CD4-positive, alpha-beta T cell (primary cell): ENCODE results near the gene LAG3. TPM values are rescaled to one million over a fixed set of nuclear protein-coding genes. Genes with fewer than 3 reads are reported as not detected.

Experiments
- ATAC-seq: fragments of 200-7000 bp; cut with Tn5 transposase; one replicate; pipeline ENCODE4 v1.10.0; 2022; ENCODE audit warnings: mild to moderate bottlenecking; ENCODE audit not compliant: poor library complexity
- CTCF ChIA-PET: fragments of 350-600 bp; sonication (Branson Sonifier 250); formaldehyde crosslinking; loops from one replicate; lab custom pipeline; 2021; ENCODE audit warnings: antibody characterized with exemption, inconsistent platforms; lab: Charles Lee
- POLR2A ChIA-PET: fragments of 350-600 bp; sonication (Branson Sonifier 250); formaldehyde crosslinking; loops from one replicate; lab custom pipeline; 2021; ENCODE audit warnings: antibody characterized with exemption, inconsistent platforms; lab: Charles Lee
- DNase-seq, 14 experiments: peaks; one replicate each; pipeline ENCODE4 v3.0.0-alpha.2; 2013 to 2020; ENCODE audit warnings: mixed read lengths in 2 of 14
- H3K27ac ChIP-seq, 2 donors: one replicate each; pipeline versions ENCODE4 v1.5.1 to v1.7.0; 2013; ENCODE audit warnings: low read length in 2 of 2, low read depth in 1 of 2, mild to moderate bottlenecking in 1 of 2
- H3K27me3 ChIP-seq, 2 experiments: 1 replicate in 1 of 2; 2 replicates in 1 of 2; pipeline versions ENCODE4 v1.6.1 to v1.7.0; 2013; ENCODE audit warnings: low read length in 2 of 2, control low read depth in 1 of 2, mild to moderate bottlenecking in 1 of 2, moderate library complexity in 1 of 2; ENCODE audit not compliant: insufficient read depth in 2 of 2, control insufficient read depth in 1 of 2
- H3K36me3 ChIP-seq: one replicate; pipeline ENCODE4 v1.6.1; 2013; ENCODE audit warnings: low read length, control low read depth; ENCODE audit not compliant: insufficient read depth
- H3K4me1 ChIP-seq: one replicate; pipeline ENCODE4 v1.6.1; 2013; ENCODE audit warnings: low read length, control low read depth; ENCODE audit not compliant: insufficient read depth
- H3K4me3 ChIP-seq: one replicate; pipeline ENCODE4 v1.5.1; 2013; ENCODE audit warnings: mild to moderate bottlenecking, low read length, moderate library complexity
- H3K9me3 ChIP-seq, 2 experiments: 1 replicate in 1 of 2; 2 replicates in 1 of 2; pipeline versions ENCODE4 v1.6.1 to v1.7.0; 2013; ENCODE audit warnings: low read length in 2 of 2, mild to moderate bottlenecking in 2 of 2, control low read depth in 1 of 2, moderate library complexity in 1 of 2; ENCODE audit not compliant: control insufficient read depth in 1 of 2, insufficient read depth in 1 of 2
- H3K27ac Mint-ChIP-seq: one replicate; pipeline ENCODE4 v1.8.0; 2020; ENCODE audit warnings: mixed read lengths
- H3K27me3 Mint-ChIP-seq: one replicate; pipeline ENCODE4 v1.8.0; 2021; ENCODE audit warnings: mixed read lengths
- H3K36me3 Mint-ChIP-seq: one replicate; pipeline ENCODE4 v1.8.0; 2021; ENCODE audit warnings: low read depth, mixed read lengths
- H3K4me1 Mint-ChIP-seq: one replicate; pipeline ENCODE4 v1.8.0; 2021; ENCODE audit warnings: low read depth, mixed read lengths
- H3K4me3 Mint-ChIP-seq: one replicate; pipeline ENCODE4 v1.8.0; 2020; ENCODE audit warnings: mild to moderate bottlenecking, mixed read lengths
- H3K9me3 Mint-ChIP-seq: one replicate; pipeline ENCODE4 v1.8.0; 2020; ENCODE audit warnings: mixed read lengths
- CTCF ChIP-seq: fragments of 200-600 bp; IDR thresholded peaks from one replicate; pipeline ENCODE4 v1.8.0; 2022; ENCODE audit warnings: antibody characterized with exemption, mild to moderate bottlenecking
- intact Hi-C, 2 experiments: fragments of 100-400 bp; cut with DNase I in 1 of 2; cut with micrococcal nuclease in 1 of 2; formaldehyde crosslinking; loops; one replicate each; pipeline versions ENCODE4 v1.15.1 to v1.9.0; 2023 to 2025; cut with DNase I, micrococcal nuclease
- total RNA-seq, 174 experiments: library from RNA in 2 of 174; stranded (reverse) in 2 of 174; gene quantifications; one replicate each; pipeline ENCODE4 v1.2.3 and lab custom pipeline; 2021 to 2026

The LAG3 gene
- total RNA-seq, 2 experiments from 2014 or later: 0.82 to 1.4 TPM

GRCh38 chr12:6817662-6818157, 45.4 kb downstream of the LAG3 start:
- H3K36me3 ChIP-seq: peaks cover 65% of the 10 kb centered on the region
- peak in 1 of 14 experiments; percentile 1 for DNase-seq
- H3K4me1 ChIP-seq: peaks cover 19% of the 10 kb centered on the region
- Mint-ChIP-seq H3K27me3 (peaks cover 7% of the 10 kb centered on the region), H3K36me3 (peaks cover 77% of the 10 kb centered on the region), H3K27ac (peak overlapping the region; percentile 1), H3K4me3 (no peak overlapping the region), H3K9me3 (no peaks in the 10 kb centered on the region), H3K4me1 (peaks cover 10% of the 10 kb centered on the region)
- no peak overlapping the region for H3K27ac ChIP-seq
- intact Hi-C loops: no loop called here
- POLR2A ChIA-PET: no interaction called here
- peaks cover 0 to 5% of the 10 kb centered on the region in 2 experiments for H3K27me3 ChIP-seq
- no peak for TF ChIP-seq CTCF
- no peak overlapping the region for H3K4me3 ChIP-seq
- no peaks in the 10 kb centered on the region for H3K9me3 ChIP-seq
- no peak for ATAC-seq
- CTCF ChIA-PET: no interaction called here

GRCh38 chr12:6818222-6818621, 45.9 kb downstream of the LAG3 start:
- Histone ChIP-seq H3K27ac (no peak overlapping the region), H3K36me3 (peaks cover 65% of the 10 kb centered on the region), H3K9me3 (no peaks in the 10 kb centered on the region), H3K4me1 (peaks cover 19% of the 10 kb centered on the region), H3K4me3 (no peak overlapping the region), H3K27me3 (peaks cover 0 to 5% of the 10 kb centered on the region in 2 experiments)
- Mint-ChIP-seq H3K27ac (no peak overlapping the region), H3K4me3 (no peak overlapping the region), H3K9me3 (no peaks in the 10 kb centered on the region), H3K36me3 (peaks cover 76% of the 10 kb centered on the region), H3K4me1 (peaks cover 10% of the 10 kb centered on the region), H3K27me3 (peaks cover 12% of the 10 kb centered on the region)
- DNase-seq (no peak), ATAC-seq (no peak)
- ChIA-PET CTCF (no interaction called here), POLR2A (no interaction called here)
- no peak for TF ChIP-seq CTCF
- intact Hi-C loops: no loop called here

GRCh38 chr12:6818645-6819044, 46.3 kb downstream of the LAG3 start:
- no peak overlapping the region for H3K4me3 Mint-ChIP-seq
- H3K27me3 Mint-ChIP-seq: peaks cover 14% of the 10 kb centered on the region
- DNase-seq (peak in 1 of 14 experiments; percentile 1), ATAC-seq (no peak)
- H3K9me3 ChIP-seq: no peaks in the 10 kb centered on the region
- H3K4me1 ChIP-seq: peaks cover 19% of the 10 kb centered on the region
- H3K4me3 ChIP-seq: no peak overlapping the region
- peaks cover 10% of the 10 kb centered on the region for H3K4me1 Mint-ChIP-seq
- no peaks in the 10 kb centered on the region for H3K9me3 Mint-ChIP-seq
- ChIA-PET CTCF (no interaction called here), POLR2A (no interaction called here)
- H3K27me3 ChIP-seq: peaks cover 0 to 5% of the 10 kb centered on the region in 2 experiments
- peaks cover 62% of the 10 kb centered on the region for H3K36me3 ChIP-seq
- H3K27ac Mint-ChIP-seq: no peak overlapping the region
- intact Hi-C loops: no loop called here
- no peak for TF ChIP-seq CTCF
- H3K36me3 Mint-ChIP-seq: peaks cover 72% of the 10 kb centered on the region
- no peak overlapping the region for H3K27ac ChIP-seq
